Keratinocyte (primary cell): ENCODE data around the gene CFI.

Experiments used
- EZH2 ChIP-seq: IDR thresholded peaks from one replicate; pipeline ENCODE4 v1.6.1; 2012; ENCODE audit warnings: inconsistent platforms, mild to moderate bottlenecking, low read length, moderate library complexity
- TF ChIP-seq, protein P1 (sequence below), 3 experiments: IDR thresholded peaks in 1 of 3; conservative IDR thresholded peaks in 1 of 3; optimal IDR thresholded peaks in 1 of 3; 2 replicates in 2 of 3; 3 replicates in 1 of 3; pipeline versions ENCODE3 to v1.5.1; 2011; ENCODE audit warnings: low read length in 3 of 3, mild to moderate bottlenecking in 3 of 3, moderate library complexity in 2 of 3, control low read depth in 1 of 3, inconsistent platforms in 1 of 3; ENCODE audit not compliant: insufficient read depth in 2 of 3; ENCODE audit errors: extremely low read depth in 1 of 3

- TF ChIP-seq, protein P1, sequence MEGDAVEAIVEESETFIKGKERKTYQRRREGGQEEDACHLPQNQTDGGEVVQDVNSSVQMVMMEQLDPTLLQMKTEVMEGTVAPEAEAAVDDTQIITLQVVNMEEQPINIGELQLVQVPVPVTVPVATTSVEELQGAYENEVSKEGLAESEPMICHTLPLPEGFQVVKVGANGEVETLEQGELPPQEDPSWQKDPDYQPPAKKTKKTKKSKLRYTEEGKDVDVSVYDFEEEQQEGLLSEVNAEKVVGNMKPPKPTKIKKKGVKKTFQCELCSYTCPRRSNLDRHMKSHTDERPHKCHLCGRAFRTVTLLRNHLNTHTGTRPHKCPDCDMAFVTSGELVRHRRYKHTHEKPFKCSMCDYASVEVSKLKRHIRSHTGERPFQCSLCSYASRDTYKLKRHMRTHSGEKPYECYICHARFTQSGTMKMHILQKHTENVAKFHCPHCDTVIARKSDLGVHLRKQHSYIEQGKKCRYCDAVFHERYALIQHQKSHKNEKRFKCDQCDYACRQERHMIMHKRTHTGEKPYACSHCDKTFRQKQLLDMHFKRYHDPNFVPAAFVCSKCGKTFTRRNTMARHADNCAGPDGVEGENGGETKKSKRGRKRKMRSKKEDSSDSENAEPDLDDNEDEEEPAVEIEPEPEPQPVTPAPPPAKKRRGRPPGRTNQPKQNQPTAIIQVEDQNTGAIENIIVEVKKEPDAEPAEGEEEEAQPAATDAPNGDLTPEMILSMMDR (optimal IDR thresholded peaks at IDR 0.05 in 1 of 3, IDR thresholded peaks at IDR 0.05 in 1 of 3, conservative IDR thresholded peaks at IDR 0.05 in 1 of 3; ENCODE audit: extremely low read depth in 1 of 3, insufficient read depth in 2 of 3, low read length in 3 of 3), result no peak
- no peak for TF ChIP-seq EZH2
Observed at GRCh38 chr4:109735566-109736365, 66.0 kb downstream of the CFI start.
